GM19324 (cell line): ENCODE data around the gene REXO1.
"Not testable (repeated sequence)": the region's sequence is repeated elsewhere in the genome, so short reads cannot be mapped to it uniquely, and the experiment has no call there.

Source experiments
- ATAC-seq: cut with Tn5 transposase; IDR thresholded peaks from one replicate; pipeline ENCODE4 v1.9.1; 2021; ENCODE audit warnings: mild to moderate bottlenecking, moderate library complexity; ENCODE audit not compliant: unreplicated experiment, low FRiP score

Gene REXO1

GRCh38 chr19:1876496-1877279, 28.4 kb upstream of the REXO1 start:
- not testable (repeated sequence) for ATAC-seq

- peak; percentile 91 for ATAC-seq
These were observed 27.6 kb upstream of the REXO1 start for GRCh38 chr19:1875646-1876495.

- peak; percentile 8 for ATAC-seq
These were observed 27.0 kb upstream of the REXO1 start for GRCh38 chr19:1875265-1875645.

GRCh38 chr19:1874554-1875185, 26.4 kb upstream of the REXO1 start:
- ATAC-seq: no peak

DNA sequence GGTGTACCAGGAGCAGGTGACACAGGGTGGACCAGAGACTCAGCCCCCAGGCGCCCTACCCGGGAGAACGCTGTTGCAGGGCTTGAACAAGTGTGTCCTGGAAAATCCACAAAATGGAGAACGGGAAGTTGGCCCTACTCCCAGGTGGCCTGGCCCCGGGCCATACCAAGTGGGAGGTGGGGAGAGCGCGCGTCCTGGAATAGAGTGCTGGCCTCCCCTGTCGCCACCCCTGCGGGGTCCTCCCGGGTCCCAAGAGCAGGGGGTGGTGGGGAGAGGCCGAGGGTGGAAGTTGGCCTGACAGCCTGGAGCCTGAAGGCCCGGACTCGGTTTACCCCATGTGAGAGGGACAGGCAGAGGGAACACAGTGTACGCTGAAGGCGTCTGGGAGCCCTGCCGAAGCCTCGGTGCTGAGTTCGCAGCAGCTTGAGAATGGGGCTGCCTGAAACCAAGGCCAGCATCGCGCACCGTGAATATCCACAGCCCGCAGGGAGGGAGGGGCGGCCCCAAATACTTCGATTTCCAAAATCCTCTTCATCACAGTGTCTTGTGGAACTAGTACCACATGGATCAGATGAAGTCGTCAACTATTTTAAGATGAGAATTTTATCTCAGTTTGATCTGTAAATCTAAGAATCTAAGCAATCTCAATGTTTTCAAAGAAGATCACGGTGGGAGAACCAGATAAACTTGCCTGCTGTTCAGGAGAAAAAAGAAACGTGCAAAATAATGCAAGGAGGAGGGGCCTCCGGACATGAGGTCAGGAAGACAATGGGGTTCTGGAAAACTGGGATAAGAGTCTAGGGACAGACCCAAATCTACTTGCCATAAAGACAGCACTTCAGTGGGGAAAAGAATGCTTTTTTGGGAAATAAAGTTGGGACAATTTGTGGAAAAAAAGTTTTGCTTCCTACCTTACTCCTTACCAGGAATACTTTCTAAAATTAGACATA, 25.5 kb upstream of the REXO1 start:
- no peak for ATAC-seq

- no peak for ATAC-seq
These were observed 24.7 kb upstream of the REXO1 start for GRCh38 chr19:1872807-1873523.

DNA sequence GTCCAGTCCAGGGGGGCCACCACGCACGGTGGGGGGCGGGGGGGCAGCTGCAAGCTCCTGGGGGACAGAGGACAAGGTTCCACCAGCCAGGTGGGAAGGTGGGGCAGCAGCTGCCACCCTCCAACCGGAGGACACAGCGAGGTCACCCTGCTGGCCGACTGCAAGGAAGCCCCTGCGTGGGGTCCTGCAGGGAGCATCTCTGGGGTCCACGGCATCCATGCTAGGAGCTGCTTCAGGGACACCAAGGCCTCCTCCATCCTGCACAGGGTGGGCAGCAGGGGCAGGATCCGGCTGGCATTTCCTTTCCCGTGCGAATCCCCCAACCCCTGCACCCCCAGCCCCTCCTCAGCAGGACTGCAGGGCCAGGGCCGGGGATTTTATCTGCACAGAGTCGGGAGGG, 23.3 kb upstream of the REXO1 start:
- ATAC-seq: no peak

GRCh38 chr19:1871140-1871597, 22.9 kb upstream of the REXO1 start:
- no peak for ATAC-seq

DNA sequence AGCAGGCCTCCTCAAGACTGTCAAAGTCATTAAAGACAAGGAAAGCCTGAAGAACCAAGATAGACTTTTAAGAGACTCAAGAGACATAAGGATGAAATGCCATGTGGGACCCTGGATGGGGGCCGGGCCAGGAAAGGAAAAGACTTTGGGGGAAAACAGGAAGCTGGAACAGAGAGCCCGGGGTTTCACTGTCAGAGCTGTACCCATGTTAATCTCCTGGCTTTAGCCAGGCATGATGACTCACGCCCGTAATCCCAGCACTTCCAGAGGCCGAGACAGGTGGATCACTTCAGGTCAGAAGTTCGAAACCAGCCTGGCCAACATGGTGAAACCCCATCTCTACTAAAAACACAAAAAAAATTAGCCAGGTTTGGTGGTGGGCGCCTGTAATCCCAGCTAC, 20.7 kb upstream of the REXO1 start:
- no peak for ATAC-seq

DNA sequence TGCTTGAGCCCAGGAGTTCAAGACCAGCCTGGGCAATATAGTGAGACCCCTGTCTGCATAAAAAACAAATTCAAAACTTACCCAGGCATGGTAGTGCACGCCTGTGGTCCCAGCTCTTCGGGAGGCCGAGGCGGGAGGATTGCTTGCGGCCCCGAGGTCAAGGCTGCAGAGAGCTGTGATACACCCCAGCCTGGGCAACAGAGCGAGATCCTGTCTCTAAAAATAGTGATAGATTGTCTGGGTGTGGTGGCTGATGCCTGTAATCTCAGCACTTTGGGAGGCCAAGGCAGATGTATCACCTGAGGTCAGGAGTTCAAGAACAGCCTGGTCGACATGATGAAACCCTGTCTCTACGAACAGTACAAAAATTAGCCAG, 19.1 kb upstream of the REXO1 start:
- no peak for ATAC-seq

DNA sequence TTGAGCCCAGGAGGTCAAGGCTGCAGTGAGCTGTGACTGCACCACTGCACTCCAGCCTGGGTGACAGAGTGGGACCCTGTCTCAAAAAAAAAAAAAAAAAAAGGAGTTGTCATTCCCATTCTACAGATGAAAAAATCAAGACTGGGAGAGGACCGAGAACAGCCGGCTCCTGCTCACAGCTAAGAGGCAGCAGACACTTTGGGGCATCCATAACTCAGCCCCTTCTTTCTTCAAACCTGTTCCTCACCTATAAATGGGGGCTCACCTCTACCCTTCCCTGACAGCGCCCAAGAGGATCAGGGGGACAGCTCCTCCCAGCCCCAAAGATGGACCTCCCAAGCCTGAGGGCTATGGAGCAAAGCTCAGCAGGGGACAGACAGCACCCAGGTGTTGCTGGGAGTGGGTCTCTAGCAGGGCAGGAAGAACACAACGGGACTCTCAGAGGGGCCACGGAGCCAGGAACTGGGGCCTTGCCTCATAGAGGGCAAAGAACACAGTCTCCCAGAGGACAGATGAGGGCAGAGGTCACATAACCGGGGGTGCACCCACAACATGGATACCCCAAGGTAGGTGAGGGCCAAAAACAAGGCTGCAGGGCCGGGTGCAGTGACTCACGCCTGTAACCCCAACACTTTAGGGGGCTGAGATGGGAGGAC, 18.5 kb upstream of the REXO1 start:
- no peak for ATAC-seq

GRCh38 chr19:1865172-1866010, 17.1 kb upstream of the REXO1 start:
- no peak for ATAC-seq

GRCh38 chr19:1864480-1865171, 16.3 kb upstream of the REXO1 start:
- no peak for ATAC-seq

- peak; percentile 62 for ATAC-seq
These were observed 15.6 kb upstream of the REXO1 start for GRCh38 chr19:1863638-1864479.

DNA sequence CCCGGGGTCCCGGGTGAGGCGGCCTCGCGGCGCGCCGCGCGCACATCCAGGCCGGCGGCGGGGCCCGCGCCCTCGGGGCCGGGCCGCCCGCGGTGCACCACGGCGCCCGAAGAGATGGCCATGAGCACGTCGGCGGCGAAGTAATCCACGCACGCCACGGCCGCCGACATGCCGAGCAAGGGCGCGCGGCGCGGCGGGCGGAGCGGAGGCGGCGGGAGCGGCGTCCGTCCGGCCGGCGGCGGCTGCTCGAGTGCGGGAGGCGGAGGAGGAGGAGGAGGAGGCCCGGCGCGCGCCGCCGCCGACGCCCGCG, 15.0 kb upstream of the REXO1 start, which contains the start of gene KLF16:
KLF16 (minus strand) TSS at position 252 of the 310 bp plus-strand sequence; CDS start at position 170, 82 bp downstream.
- ATAC-seq: peak; percentile 13

DNA sequence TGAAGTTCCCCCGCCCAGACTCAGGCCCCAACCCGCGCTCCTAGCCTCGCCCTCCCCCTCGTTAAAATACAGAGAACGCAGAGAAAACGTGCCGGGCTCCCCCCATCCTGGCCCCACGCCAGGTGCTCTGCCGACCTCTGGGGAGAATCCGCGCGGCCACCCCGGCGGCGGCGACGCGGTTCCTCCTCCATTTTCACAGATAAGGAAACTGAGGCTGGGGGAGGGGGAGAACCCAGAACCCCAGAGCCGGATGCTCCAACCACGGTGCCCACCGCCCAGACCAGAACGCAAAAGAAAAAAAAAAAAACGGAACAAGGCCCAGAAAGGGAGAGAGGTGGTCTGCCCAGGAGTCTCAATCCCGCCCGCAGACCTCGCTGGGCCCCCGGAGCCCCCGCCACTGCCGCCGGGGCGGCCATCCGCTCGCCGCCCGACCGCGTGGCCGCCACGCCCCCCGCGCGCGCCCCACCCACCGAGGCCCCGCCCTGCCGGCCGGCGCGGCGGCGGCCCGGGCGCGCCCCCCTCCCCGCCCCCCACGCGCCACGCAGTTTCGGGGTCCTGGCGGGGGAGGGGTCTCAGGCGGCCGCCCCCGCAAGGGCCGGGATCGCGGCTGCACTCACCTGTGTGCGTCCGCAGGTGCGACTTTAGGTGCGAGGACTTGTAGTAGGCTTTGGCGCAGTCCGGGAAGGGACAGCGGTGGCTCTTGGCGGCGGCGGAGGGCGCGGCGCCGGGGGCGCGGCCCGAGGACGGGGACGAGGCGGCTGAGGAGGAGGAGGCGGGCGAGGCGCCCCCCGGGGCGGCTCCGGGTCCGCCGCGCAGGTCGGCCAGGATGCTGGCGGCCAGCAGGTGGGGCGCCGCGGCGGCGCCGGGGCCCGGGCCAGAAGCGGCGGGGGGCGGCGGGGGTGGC, 14.4 kb upstream of the REXO1 start:
- ATAC-seq: peak; percentile 16
